ENCODE data around the gene KCNMA1. TPM values are rescaled to one million over a fixed set of nuclear protein-coding genes. Genes with fewer than 3 reads are reported as not detected.

KCNMA1 gene
- total RNA-seq, 1 experiment from 2014 or later, result 0.70 TPM

DNA sequence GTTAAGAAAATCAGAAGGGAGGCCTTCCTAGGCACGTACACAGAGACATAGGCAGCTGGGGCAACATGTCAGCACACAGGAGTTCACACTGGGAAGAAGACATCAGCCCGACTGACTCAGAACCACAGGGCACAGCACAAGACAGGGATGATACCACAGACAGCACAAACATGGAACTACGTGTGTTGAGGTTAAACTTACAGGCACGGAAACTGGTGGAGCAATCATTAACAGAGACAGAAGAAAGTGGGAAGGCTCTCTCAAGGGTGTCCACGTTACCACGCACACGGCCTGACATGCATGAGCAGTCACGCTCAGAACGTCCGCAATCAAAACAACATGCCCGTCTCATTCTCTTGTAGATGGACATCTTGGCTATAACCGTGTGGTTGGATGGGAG lies 636.4 kb downstream of the KCNMA1 start:
- Histone ChIP-seq H3K27me3 (ENCODE audit: insufficient read depth, low read depth) (peaks cover 16% of the 10 kb centered on the region), H4K20me1 (ENCODE audit: insufficient read depth) (no peaks in the 10 kb centered on the region), H3K79me2 (ENCODE audit: low read depth) (no peaks in the 10 kb centered on the region), H3K27ac (no peak overlapping the region), H3F3A (ENCODE audit: insufficient read depth, low read depth) (no peaks in the 10 kb centered on the region), H3K9me3 (ENCODE audit: insufficient read depth, low read depth) (no peaks in the 10 kb centered on the region), H2AFZ (no peak overlapping the region), H3K4me3 (no peak overlapping the region), H3K4me1 (replicated peaks; ENCODE audit: insufficient read depth) (no peaks in the 10 kb centered on the region), H3K4me2 (no peak overlapping the region), H3K9me2 (ENCODE audit: insufficient read depth) (no peaks in the 10 kb centered on the region), H3K36me3 (ENCODE audit: low read depth) (no peaks in the 10 kb centered on the region)
- POLR2A ChIA-PET (ENCODE audit: unreplicated experiment), result no interaction called here
- BruUV-seq (replicated peaks), result no TSS peak
- CTCF ChIA-PET, result no interaction called here
- intact Hi-C loops (cut with micrococcal nuclease; ENCODE audit: unreplicated experiment), result no loop called here
- DNase-seq, result no peak
- no peak for TF ChIP-seq CTCF (conservative IDR thresholded peaks at IDR 0.05)
- TF ChIP-seq EZH2 (IDR thresholded peaks at IDR 0.05; ENCODE audit: low read depth), result no peak

DNA sequence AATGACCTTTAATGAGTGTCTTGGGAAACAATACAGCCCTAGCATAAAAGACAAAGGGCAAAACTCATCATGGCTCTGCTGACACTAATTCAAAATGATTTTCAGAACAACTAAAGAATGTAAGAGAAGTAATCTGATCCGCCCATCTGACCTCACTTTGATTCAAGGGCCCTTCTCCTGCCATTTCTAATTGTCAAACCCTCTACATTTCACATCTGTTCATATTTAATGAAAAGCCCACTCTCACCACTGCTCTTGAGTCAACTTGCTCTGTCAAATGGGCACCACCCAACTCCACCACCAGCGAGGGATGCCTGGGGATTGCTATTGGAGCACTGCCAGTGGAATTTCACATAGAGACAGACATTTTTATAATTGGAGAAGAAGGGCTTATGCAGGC lies 639.2 kb downstream of the KCNMA1 start:
- DNase-seq, result no peak
- no peaks in the 10 kb centered on the region for H4K20me1 ChIP-seq (ENCODE audit: insufficient read depth)
- no peak overlapping the region for H3K4me3 ChIP-seq
- no peaks in the 10 kb centered on the region for H3K4me1 ChIP-seq (replicated peaks; ENCODE audit: insufficient read depth)
- no peaks in the 10 kb centered on the region for H3K36me3 ChIP-seq (ENCODE audit: low read depth)
- no peak for TF ChIP-seq CTCF (conservative IDR thresholded peaks at IDR 0.05)
- no peak for TF ChIP-seq EZH2 (IDR thresholded peaks at IDR 0.05; ENCODE audit: low read depth)
- H3K9me3 ChIP-seq (ENCODE audit: insufficient read depth, low read depth), result no peaks in the 10 kb centered on the region
- intact Hi-C loops (cut with micrococcal nuclease; ENCODE audit: unreplicated experiment), result no loop called here
- H3K9me2 ChIP-seq (ENCODE audit: insufficient read depth), result no peaks in the 10 kb centered on the region
- no peaks in the 10 kb centered on the region for H3F3A ChIP-seq (ENCODE audit: insufficient read depth, low read depth)
- no peak overlapping the region for H3K4me2 ChIP-seq
- POLR2A ChIA-PET (ENCODE audit: unreplicated experiment), result no interaction called here
- no peaks in the 10 kb centered on the region for H3K79me2 ChIP-seq (ENCODE audit: low read depth)
- H3K27ac ChIP-seq, result no peak overlapping the region
- no TSS peak for BruUV-seq (replicated peaks)
- CTCF ChIA-PET, result no interaction called here
- peaks cover 37% of the 10 kb centered on the region for H3K27me3 ChIP-seq (ENCODE audit: insufficient read depth, low read depth)
- H2AFZ ChIP-seq, result no peak overlapping the region

DNA sequence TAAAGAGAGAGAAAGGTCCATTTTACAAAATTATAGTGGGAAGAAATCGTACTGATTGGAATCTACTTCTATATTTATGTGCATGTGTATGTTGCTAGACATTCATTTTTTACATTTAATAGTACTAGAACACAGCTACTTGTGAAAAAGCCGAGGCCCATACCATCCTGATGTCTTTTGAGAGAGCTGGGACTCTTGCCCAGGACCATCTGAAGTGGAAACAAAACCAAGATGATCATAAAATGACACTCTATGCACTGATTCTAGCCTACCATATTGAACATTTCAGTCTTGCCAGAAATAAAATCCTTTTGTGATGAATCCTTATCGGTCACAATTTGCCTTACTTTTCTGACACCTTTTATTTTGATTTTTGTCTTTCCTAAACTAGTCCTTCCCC lies 640.0 kb downstream of the KCNMA1 start:
- intact Hi-C loops (cut with micrococcal nuclease; ENCODE audit: unreplicated experiment), result no loop called here
- H3F3A ChIP-seq (ENCODE audit: insufficient read depth, low read depth), result no peaks in the 10 kb centered on the region
- no peak overlapping the region for H3K4me2 ChIP-seq
- H3K79me2 ChIP-seq (ENCODE audit: low read depth), result no peaks in the 10 kb centered on the region
- no peaks in the 10 kb centered on the region for H3K9me3 ChIP-seq (ENCODE audit: insufficient read depth, low read depth)
- H3K9me2 ChIP-seq (ENCODE audit: insufficient read depth), result no peaks in the 10 kb centered on the region
- BruUV-seq (replicated peaks), result no TSS peak
- POLR2A ChIA-PET (ENCODE audit: unreplicated experiment), result no interaction called here
- H3K4me1 ChIP-seq (replicated peaks; ENCODE audit: insufficient read depth), result no peaks in the 10 kb centered on the region
- H3K4me3 ChIP-seq, result no peak overlapping the region
- H3K36me3 ChIP-seq (ENCODE audit: low read depth), result no peaks in the 10 kb centered on the region
- no peak for TF ChIP-seq CTCF (conservative IDR thresholded peaks at IDR 0.05)
- no peak for TF ChIP-seq EZH2 (IDR thresholded peaks at IDR 0.05; ENCODE audit: low read depth)
- H4K20me1 ChIP-seq (ENCODE audit: insufficient read depth), result no peaks in the 10 kb centered on the region
- peaks cover 42% of the 10 kb centered on the region for H3K27me3 ChIP-seq (ENCODE audit: insufficient read depth, low read depth)
- no peak for DNase-seq
- no peak overlapping the region for H3K27ac ChIP-seq
- no peak overlapping the region for H2AFZ ChIP-seq
- CTCF ChIA-PET, result no interaction called here

Data from PC-9 (cell line).